A673 (cell line): ENCODE data around the gene COL4A6. TPM values are rescaled to one million over a fixed set of nuclear protein-coding genes. Genes with fewer than 3 reads are reported as not detected.

Source experiments
- BruUV-seq: library from RNA; stranded (reverse); fragments of 400-500 nt; replicated peaks from 2 replicates; lab custom pipeline; 2021; lab: Mats Ljungman, UMichigan
- CTCF ChIA-PET: fragments of 300-600 bp; sonication (Branson Sonifier 250); formaldehyde crosslinking; loops from one replicate; lab custom pipeline; 2022; ENCODE audit warnings: antibody characterized with exemption; lab: Charles Lee
- POLR2A ChIA-PET: fragments of 300-600 bp; sonication (Branson Sonifier 250); formaldehyde crosslinking; loops from one replicate; lab custom pipeline; 2022; ENCODE audit warnings: antibody characterized with exemption; ENCODE audit not compliant: low non-redundant PET; lab: Charles Lee
- DNase-seq: peaks from one replicate; pipeline ENCODE4 v3.0.0-alpha.2; 2015; ENCODE audit warnings: low spot score
- H3K27ac ChIP-seq: fragments of 200-600 bp; sonication (generic); 2 replicates; pipeline ENCODE4 v1.5.1; 2016; ENCODE audit warnings: mixed run types, low read depth, mild to moderate bottlenecking, mixed read lengths, antibody characterized with exemption, low read length; ENCODE audit not compliant: poor library complexity, severe bottlenecking
- H3K27me3 ChIP-seq: fragments of 200-600 bp; sonication (generic); replicated peaks from 2 replicates; pipeline ENCODE4 v1.6.1; 2017; ENCODE audit warnings: mixed run types, low read depth, mild to moderate bottlenecking, mixed read lengths, antibody characterized with exemption, low read length; ENCODE audit not compliant: insufficient read depth, poor library complexity
- H3K36me3 ChIP-seq: fragments of 200-600 bp; sonication (generic); 2 replicates; pipeline ENCODE4 v1.6.1; 2016; ENCODE audit warnings: mixed run types, mild to moderate bottlenecking, mixed read lengths, antibody characterized with exemption, low read length; ENCODE audit not compliant: insufficient read depth, poor library complexity, severe bottlenecking
- H3K4me1 ChIP-seq: fragments of 200-600 bp; sonication (generic); 2 replicates; pipeline ENCODE4 v1.6.1; 2017; ENCODE audit warnings: mixed run types, mild to moderate bottlenecking, mixed read lengths, antibody characterized with exemption, low read length; ENCODE audit not compliant: insufficient read depth, poor library complexity, severe bottlenecking
- H3K4me3 ChIP-seq: fragments of 200-600 bp; sonication (generic); 2 replicates; pipeline ENCODE4 v1.5.1; 2016; ENCODE audit warnings: low read depth, mixed run types, mild to moderate bottlenecking, mixed read lengths, low read length; ENCODE audit not compliant: poor library complexity, severe bottlenecking
- H3K9me3 ChIP-seq: fragments of 200-600 bp; sonication (generic); 2 replicates; pipeline ENCODE4 v1.6.1; 2016; ENCODE audit warnings: mixed run types, low read depth, mild to moderate bottlenecking, mixed read lengths, antibody characterized with exemption, low read length; ENCODE audit not compliant: poor library complexity, severe bottlenecking
- CTCF ChIP-seq: fragments of 300-800, 200-600 bp; sonication (generic); conservative IDR thresholded peaks from 2 replicates; pipeline ENCODE4 v1.5.1; 2017; ENCODE audit warnings: low read depth, mild to moderate bottlenecking, antibody characterized with exemption, low read length, moderate library complexity, mixed read lengths
- EZH2 ChIP-seq: fragments of 200-600 bp; sonication (generic); IDR thresholded peaks from 2 replicates; pipeline ENCODE4 v1.6.1; 2017; ENCODE audit warnings: borderline replicate concordance, low read depth, mild to moderate bottlenecking, mixed read lengths, antibody characterized with exemption, low read length; ENCODE audit not compliant: poor library complexity, severe bottlenecking
- intact Hi-C: fragments of 100-400 bp; cut with micrococcal nuclease; formaldehyde crosslinking; loops from one replicate; pipeline ENCODE4 v1.10.0; 2022; ENCODE audit not compliant: unreplicated experiment
- total RNA-seq: library from RNA; stranded (reverse); gene quantifications from 2 replicates; pipeline ENCODE4 v1.2.3, GENCODE V29; 2021

Gene COL4A6
- total RNA-seq, 1 experiment from 2014 or later = not detected

GRCh38 chrX:108224727-108225621 is 213.2 kb downstream of the COL4A6 start:
- BruUV-seq = no TSS peak
- Histone ChIP-seq H3K36me3 (no peaks in the 10 kb centered on the region), H3K27ac (no peak overlapping the region), H3K27me3 (no peaks in the 10 kb centered on the region), H3K4me1 (peaks cover 3% of the 10 kb centered on the region), H3K4me3 (no peak overlapping the region), H3K9me3 (no peaks in the 10 kb centered on the region)
- ChIA-PET POLR2A (no interaction called here), CTCF (interaction anchor here (0.6 to 1.0 kb wide), 3 partner anchors 60 to 1929 kb away, joined by 3 to 4 read pairs (median 3); no protein-coding TSS in a partner anchor)
- peak; percentile 71 for DNase-seq
- TF ChIP-seq EZH2 = no peak
- TF ChIP-seq CTCF = peak; percentile 72
- intact Hi-C loops = loop anchor here (2.0 kb wide), 2 partner anchors 80 to 312 kb away; no protein-coding TSS in a partner anchor

- no peak for TF ChIP-seq CTCF
- TF ChIP-seq EZH2 = no peak
- no TSS peak for BruUV-seq
- ChIA-PET POLR2A (no interaction called here), CTCF (interaction anchor here (0.6 to 1.0 kb wide), 3 partner anchors 61 to 1930 kb away, joined by 3 to 4 read pairs (median 3); no protein-coding TSS in a partner anchor)
- no peak overlapping the region for H3K27ac ChIP-seq
- no peaks in the 10 kb centered on the region for H3K27me3 ChIP-seq
- no peaks in the 10 kb centered on the region for H3K36me3 ChIP-seq
- H3K9me3 ChIP-seq = no peaks in the 10 kb centered on the region
- no peak overlapping the region for H3K4me3 ChIP-seq
- peaks cover 3% of the 10 kb centered on the region for H3K4me1 ChIP-seq
- DNase-seq = no peak
- intact Hi-C loops = loop anchor here (2.0 kb wide), 2 partner anchors 81 to 313 kb away; no protein-coding TSS in a partner anchor
Observed at GRCh38 chrX:108224218-108224617, 214.0 kb downstream of the COL4A6 start.

GRCh38 chrX:108223585-108223984 is 214.6 kb downstream of the COL4A6 start:
- POLR2A ChIA-PET = no interaction called here
- Histone ChIP-seq H3K9me3 (no peaks in the 10 kb centered on the region), H3K27me3 (no peaks in the 10 kb centered on the region), H3K36me3 (no peaks in the 10 kb centered on the region), H3K4me3 (no peak overlapping the region), H3K4me1 (peaks cover 3% of the 10 kb centered on the region), H3K27ac (no peak overlapping the region)
- BruUV-seq = no TSS peak
- TF ChIP-seq EZH2 = no peak
- no peak for TF ChIP-seq CTCF
- no peak for DNase-seq
- intact Hi-C loops = no loop called here
- CTCF ChIA-PET = no interaction called here
